HG02642 (cell line): ENCODE data around the gene KNSTRN.

ENCODE experiments used
- ATAC-seq: cut with Tn5 transposase; IDR thresholded peaks from one replicate; pipeline ENCODE4 v1.9.1; 2021; ENCODE audit warnings: mild to moderate bottlenecking; ENCODE audit not compliant: unreplicated experiment, poor library complexity

The KNSTRN gene

DNA sequence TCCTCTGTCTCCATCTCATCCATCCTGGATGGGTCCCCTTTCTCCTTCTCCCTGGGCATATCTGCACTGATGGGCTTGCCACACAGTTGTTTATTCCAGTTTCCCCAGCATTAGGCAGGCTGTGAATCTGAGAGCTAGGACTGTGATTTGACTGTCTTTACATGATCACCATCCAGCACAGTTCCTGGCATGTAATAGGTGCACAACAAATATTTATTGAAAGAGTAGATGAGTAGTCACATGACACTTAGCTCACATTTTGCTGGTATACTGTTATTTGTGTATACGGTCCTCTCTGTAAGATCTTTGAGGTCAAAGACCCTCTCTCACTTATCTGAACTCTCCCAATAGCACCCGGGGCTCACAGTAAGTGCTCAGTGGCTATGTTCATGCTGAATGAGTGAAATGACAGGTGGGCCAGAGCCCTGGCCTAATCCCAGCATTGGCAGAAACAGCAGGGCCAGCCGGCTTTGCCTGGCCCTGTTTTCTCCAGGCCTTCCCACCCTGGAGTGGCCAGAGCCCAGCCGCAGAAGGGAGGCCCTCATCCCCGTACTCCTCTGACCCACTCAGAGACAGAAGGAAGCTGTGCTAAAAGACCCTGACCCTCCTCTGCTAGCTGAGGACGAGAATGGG, 42.1 kb downstream of the KNSTRN start:
- ATAC-seq = no peak

DNA sequence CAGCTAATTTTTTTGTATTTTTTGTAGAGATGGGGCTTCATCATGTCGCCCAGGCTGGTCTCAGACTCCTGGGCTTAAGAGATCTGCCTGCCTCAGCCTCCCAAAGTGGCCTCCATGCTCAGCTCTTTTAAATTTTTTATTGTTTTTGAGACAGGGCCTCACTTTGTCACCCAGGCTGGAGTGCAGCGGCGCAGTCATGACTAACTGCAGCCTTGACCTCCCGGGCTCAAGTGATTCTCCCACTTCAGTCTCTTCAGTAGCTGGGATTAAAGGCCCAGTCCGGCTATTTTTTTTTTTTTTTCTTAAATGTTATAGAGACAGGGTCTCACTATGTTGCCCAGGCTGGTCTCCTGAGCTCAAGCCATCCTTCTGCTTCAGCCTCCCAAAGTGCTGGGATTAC, 43.2 kb downstream of the KNSTRN start:
- ATAC-seq = no peak

DNA sequence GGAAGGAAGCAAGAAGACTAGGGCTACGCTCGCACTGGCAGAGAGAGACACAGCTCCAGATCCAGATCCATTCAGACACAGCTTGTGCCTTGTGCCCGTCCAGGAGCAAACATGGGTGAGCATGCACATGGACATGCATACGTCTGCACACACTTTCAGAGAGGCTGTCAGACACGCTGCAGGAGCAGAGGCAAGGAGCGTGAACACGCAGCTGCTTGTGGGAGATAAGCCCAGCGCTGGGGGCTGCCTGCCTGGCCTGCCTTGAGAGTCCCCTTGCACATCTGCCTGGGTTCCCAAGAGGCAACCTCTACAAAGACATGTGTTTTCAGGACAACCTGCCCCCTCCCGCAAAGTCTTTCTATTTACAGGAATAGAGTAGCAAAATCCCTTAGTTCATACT, 44.7 kb downstream of the KNSTRN start:
- no peak for ATAC-seq

DNA sequence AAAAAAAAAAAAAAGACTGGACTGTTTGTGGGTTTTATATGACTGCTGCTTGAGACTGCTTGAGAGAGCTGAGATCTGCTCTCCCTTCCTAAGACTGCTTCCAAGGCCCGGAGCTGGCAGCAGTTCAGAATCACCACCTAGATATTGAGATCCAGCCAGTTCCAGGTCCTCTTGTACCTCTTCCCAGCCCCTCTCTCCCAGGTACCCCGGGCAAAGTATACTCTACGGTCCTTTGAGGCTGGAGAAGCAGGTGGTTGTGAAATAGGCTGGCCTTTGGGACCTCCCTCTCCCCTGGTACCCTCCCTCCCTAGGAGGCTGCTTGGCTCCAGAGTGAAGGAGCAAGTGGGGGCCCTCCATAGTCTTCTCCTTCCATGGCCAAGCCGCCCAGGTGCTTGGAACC, 45.7 kb downstream of the KNSTRN start:
- ATAC-seq = no peak

DNA sequence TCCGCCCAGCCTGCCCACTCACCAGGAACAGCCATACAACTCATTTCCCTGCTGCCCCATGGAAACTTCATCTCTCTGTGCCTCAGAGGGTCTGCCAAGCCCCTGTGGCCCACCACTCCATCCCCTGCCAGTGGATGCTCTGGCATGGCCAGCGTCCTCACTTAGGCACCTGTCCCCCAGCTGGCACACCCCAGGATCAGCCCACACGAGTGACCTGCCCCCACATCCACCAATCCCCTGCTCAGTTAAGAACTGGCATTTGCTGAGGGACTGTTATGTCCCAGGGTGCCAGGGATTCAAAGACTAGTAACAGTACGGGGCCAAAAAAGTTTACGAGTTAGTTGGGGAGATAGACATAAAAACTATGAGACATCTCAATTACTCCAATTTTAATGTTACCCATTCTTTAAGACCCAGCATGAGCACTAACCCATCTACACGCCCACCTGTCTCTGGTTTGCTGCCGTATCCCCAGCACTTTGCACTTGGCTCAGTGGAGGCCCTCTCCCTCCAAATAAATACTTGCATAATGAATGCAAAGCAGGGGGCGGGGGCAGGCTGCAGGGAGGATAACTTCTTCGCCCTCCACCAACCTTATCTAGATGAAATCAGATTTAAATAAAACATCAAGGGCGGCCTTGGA, 46.7 kb downstream of the KNSTRN start:
- ATAC-seq = no peak

DNA sequence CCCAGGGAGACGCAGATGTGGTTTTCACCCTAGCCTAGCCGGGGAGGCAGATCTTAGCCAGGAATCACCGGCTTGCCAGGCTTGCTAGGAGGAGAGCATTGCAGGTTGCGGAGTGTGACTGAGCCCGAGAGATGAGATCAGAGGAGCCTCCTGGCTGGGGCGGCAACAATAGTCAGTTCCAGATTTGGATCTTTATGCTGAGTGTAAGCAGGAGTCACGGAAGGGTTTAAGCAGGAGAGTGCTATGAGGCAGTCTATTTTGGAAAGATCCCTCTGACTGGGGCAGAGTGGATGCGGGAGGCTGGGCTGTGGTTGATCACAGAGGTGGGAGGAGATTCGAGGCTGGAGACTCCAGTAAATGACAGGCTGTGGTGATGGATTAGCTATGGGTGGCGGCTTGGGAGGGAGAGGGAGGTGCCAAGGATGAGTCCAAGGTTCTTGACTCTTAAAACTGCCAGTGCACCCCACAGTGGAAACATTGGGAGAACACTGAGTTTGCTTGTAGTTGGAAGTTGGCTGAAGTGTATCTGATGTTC, 47.8 kb downstream of the KNSTRN start:
- no peak for ATAC-seq

DNA sequence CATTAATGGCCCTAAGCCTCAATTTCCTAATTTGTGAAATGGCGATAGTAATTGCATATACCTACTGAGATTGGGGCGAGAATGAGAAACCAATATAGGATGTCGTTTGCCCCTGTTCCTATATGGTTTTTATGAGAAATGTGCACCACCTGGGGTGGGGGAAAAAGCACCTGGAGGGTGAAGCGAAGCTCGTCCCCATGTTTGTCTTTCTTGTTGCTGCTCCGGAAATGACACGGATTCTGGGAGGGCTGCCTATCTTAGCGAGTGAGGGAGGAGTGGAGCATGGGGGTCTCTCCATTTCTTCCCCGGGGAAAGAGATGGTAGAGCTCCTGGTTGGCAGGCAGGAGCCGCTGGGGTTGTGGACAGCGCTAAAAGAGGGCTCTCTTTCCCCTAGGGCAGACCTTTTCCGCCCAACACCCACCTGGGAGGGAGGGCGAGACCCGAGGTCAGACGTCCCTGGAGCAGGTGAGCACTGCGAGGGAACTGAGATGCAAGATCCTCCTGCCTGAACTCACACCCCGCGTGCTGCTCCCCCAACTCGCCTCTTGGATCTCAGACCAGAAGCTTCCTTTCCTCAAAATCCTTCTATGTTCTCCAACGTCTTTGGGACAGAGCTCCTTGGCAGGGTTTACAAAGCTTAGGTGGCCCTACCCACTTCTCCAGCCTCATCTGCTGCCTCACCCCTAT, 52.6 kb downstream of the KNSTRN start:
- ATAC-seq = no peak

DNA sequence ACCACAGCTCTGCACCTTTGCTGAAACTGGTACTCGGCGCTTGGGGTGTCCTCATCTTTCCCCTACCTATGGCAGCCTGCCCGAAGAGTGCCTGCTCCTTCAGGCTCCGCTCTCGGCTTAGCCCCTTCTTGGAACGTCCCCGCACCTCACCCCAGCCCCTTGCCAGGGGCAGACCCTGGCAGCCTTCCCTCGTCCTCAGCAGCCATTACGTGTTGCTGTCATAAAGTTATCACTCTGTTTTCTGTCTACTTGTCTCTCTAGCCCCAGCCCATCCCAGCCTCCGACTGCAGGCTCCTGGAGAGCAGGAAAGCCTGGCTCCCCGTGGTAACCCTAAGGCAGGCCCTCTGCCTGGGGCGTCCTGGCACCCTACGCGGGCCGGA, 53.2 kb downstream of the KNSTRN start:
- ATAC-seq = no peak

DNA sequence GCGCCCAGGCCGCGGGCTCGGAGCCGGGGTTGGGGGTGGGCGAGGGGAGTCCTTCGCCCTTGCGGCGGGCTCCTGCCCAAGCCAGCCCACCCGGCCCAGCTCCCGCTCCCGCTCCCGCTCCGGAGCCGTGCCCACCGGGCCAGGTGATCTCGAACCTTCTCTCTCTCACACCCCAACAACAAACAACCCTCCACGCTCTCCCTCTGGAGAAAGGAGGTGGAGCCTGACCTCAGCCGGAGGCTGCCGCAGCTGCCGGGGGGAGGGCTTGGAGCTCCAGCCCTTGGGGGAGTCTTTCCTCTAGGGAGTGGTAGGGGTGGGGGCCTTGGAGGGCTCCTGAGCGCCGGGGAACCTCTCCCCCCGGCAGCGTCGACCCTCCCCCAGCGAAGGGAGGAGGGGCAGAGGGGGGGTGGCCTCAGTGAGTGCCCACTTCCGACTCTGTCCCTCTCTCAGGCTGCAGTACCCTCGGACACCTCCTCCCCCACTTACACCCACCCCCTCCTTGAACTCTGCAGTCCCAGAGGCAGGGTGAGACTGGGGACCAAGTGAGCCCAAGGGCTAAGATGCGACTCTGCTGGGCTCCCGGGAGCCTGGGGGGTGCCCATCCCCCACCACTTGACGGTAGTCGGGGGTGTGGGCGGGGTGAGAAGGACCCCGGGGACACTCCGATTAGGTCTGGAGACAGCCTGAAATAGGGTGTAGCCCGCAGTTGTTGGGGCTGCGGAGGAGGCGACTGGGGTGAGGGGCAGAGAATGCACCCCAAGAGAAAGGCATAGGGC, 53.8 kb downstream of the KNSTRN start:
- no peak for ATAC-seq

DNA sequence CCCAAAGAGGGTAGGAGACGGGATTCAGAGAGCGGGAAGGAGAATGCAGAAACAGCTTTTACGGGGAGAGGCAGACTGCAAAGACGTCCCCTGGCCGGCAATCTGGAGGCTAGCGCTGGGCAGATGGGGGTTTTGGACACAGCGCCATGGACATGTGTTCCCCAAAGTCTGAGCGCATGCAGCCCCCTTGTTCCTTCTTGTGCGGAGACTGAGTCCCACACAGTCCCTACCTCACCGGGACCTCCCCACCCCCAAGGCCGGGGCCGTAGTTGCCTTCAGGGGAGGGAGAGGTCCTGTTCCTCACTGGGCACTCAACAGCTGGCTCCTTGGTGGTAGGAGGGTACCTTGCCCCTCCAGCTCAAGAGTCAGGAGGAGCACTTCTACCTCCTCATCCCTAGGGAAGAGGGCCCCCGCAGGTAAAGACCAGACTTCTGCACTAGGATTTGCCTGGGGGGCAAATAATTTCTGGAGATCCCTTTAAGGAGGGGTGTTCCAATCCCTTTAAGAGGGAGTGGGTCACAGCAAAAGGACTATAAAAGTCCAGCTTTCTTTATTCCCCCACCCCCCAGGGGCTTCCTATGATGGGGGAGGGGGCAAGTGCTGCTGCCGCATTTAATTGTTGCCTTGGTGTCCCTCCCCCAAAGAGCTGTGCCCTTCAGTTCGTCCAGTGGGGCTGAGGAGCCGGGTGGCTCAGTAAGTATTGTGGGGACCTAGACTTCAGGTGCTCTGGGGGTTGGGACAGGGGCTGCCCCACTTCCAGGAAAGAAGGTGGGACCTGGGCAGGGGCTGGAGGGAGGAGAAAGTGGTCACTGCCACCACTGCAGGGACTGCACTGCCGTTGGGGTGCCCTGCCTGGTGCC, 54.6 kb downstream of the KNSTRN start:
- ATAC-seq = no peak

DNA sequence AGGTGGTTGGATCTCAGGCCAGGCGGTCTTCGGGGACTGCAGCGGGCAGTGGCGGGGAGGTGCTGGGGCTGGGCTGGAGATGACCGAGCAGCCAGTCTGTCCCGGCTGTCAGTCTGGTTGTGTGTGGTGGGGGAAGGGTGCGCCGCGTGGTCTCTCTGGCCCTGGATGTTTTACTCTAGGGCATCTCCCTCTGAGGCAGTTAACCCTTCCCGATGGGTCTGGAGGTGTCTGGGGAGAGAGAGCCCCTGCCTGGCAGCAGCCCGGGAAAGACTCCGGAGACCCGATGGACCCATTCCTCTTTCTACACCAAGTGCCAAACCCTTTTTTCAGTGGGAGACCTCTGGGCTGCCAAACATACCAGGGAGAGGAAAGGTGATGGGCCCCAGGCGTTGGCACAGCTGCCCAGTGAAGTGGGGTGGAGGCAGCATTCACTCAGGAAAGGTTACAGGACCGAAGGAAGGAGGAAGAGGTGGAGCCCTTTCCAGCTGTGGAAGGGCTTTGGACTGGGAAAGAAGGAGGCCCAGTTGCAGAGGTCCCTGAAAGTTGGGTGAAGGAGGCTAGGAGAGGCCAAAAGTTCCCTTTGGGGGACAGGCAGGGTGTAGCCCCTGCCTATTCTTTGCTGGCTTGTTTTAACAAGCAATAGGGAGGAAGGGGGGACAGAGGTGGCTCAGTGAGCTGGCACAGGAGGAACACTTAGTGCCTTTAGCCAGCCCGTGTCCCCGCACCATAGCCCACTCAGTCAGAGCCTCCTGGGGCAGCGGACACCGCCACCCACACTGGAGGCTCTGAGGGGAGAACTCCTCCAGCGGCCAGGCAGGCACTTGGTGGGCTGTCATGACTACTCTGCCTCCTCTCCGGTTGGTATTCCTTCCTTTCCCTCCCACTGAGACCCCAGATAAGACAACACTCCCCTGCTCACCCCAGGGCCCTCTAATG, 55.5 kb downstream of the KNSTRN start:
- ATAC-seq = no peak

DNA sequence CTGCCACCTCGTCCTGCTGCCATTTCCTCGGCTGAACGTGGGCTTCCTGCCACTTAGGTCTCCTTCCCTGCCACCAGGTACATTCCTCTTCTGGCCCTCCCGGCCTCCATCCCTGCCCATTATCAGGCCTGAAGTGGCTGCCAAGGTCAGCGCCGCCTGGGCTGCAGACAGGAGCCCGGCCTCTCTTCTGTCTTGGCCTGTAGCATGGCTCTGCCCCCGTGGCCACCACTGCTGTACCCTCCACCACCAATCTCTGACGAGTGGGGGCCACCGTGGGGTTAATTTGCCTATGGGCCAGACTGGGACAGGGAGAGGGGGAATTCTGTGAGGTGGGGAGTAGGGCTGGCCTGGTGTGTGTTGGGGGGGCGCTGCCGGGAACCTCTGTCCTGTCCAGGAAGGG, 56.2 kb downstream of the KNSTRN start:
- no peak for ATAC-seq

DNA sequence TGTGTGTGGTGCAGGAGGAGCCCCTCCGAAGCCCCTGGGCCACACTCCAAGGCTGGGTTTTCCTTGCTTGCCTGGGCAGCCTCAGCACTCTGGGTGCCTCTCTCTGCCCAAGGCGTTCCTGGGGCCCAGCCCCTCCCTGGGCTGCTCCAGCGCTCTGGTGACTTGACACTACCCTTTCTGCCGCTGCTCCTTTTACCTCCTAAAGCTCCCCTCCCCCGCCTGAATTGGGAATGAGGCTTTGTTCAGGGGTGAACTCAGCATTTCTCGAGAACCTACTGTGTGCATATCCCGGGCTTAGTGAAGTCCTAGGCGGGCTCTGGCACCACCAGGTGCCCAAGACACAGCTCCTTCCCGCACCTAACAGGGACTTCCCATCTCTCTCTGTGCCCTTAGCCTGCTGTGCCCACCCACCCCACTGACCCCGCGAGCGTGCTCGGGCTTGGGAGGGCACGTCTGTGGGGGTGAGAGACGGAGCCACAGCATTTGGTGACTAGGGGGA, 57.0 kb downstream of the KNSTRN start:
- no peak for ATAC-seq

DNA sequence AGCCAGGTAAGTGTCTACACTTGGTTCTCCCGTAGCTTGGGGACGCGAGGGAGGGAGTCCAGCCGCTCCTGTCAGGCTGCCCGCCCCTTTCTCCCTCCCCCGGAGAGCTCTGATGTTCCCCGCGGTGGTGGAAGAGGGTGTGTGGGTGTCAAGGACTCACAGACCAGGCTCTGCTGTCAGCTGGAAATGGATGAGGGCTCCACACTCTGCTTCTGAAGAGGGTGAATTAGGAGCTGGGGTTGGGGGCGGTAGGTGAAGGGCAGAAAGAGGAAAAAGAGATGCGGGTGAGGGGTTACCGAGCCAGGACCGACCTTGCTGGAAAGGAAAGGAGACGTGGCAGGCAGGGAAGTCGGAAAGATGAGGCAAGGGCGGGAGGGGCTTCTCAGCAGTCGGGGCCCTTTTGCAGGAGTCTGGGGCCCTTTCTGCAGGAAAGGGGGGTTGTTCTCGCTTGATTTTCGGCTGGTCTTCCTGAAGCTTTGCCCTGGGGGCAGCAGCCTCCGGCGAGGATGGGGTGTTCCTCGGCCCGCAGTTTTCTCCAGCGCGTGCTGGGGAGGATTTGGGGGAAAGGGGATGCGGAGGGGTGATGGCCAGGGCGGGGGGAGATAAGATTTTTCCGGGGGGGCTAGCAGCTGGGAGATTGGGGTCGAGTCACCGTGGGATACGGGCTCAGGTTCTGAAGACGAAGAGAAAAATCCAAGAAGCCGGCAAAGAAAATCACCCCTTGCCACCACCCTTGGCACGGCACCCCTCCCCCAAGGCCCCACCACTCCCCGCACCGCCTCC, 57.6 kb downstream of the KNSTRN start:
- no peak for ATAC-seq

DNA sequence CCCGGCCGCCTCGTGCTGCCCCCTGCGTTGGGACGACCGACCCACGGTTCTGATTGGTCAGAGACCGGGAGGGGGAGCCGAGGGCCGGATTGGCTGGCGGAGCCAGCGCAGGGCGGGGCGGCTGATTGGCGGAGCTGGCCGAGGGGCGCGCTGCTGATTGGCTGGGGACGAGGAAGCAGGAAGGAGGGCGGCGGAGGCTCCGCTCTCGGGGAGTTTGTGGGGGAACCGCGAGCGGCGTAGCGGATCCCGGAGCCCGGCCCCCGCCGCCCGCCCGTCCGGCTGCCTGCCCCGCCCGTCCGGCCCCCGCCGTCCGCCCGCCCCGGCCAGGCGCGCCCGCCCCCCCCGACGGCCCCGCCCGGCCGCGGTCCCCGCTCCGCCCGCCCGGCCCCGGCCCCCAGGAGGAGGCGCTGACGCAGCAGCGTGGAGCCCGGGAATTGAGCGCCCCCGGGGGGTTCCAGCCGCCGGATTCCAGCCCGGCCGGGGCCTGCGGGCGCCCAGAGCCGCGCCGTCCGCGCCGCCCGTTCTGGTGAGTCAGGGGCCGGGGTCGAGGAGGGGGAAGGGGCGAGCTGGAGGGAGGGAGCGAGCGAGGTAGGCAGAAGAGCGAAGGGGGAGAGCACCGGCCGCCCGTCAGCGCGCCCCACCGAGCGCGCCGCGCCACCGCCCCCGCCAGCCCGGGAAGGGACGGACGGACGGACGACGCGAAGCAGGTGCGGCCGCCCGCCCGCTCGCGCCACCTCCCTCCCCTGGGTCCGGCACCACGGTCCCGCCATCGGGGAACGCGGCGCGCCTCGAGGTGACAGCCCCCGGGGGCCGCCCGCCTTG, 58.4 kb downstream of the KNSTRN start, which contains the start of gene BAHD1:
TSS of gene BAHD1 (plus strand) at position 211 of the 822 bp plus-strand sequence. CDS start 17,512 bp downstream, outside the sequence.
- ATAC-seq = peak; percentile 88

DNA sequence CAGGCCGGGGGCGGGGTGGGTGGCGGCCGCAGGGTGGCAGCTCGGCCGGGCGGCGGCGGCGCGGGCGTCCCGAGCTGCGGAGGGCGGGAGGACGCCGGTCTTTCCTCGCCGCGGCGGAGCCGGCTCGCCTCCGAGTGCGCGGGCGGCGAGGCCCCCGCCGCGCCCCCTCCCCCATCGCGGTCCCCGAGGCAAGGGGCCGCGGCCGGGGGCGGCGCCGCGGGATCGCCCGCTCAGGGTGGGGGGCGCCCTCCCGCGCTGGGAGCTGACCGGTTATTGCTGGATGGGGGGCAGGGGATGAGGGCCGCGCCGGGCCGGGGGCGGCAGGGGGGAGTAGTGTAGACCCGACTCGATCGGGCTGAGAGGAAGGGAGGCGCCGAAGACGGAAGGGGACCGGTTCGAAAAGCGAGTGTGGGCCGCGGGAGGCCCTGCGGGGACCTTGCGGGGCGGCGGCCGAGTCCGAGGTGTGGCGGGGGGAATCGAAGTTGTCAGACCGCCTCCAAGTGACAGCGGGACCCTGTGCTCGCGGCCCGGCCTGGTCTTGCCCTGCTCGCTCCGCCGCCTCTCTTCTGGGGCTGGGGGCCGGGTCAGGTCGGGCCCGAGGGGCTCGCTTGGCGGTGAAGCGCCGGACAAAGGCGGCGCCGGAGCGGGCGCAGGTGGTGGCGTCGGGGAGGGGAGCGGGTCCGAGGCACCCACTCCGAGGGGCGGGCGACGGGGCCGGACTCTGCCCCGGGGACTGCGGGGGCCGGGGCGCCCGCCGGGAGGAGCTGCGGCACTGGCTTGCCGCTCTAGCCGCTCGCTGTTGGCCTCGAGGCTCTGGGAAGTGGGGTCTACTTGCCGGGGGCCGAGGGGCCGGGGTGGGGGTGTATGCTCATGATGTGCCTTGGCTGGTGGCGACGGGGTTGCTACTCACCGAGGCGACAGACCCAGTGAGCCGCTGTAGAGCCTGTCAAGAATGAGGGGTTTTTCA, 59.3 kb downstream of the KNSTRN start:
- peak; percentile 2 for ATAC-seq
